HG02938 (cell line): ENCODE data around the gene IMMP2L.

Experiments used
- ATAC-seq: cut with Tn5 transposase; IDR thresholded peaks from one replicate; pipeline ENCODE4 v1.9.1; 2021; ENCODE audit warnings: mild to moderate bottlenecking, moderate library complexity; ENCODE audit not compliant: unreplicated experiment

IMMP2L gene

GRCh38 chr7:111228437-111228836 is 333.9 kb downstream of the IMMP2L start:
- no peak for ATAC-seq

- no peak for ATAC-seq
Observed at GRCh38 chr7:111226800-111227199, 335.5 kb downstream of the IMMP2L start.

DNA sequence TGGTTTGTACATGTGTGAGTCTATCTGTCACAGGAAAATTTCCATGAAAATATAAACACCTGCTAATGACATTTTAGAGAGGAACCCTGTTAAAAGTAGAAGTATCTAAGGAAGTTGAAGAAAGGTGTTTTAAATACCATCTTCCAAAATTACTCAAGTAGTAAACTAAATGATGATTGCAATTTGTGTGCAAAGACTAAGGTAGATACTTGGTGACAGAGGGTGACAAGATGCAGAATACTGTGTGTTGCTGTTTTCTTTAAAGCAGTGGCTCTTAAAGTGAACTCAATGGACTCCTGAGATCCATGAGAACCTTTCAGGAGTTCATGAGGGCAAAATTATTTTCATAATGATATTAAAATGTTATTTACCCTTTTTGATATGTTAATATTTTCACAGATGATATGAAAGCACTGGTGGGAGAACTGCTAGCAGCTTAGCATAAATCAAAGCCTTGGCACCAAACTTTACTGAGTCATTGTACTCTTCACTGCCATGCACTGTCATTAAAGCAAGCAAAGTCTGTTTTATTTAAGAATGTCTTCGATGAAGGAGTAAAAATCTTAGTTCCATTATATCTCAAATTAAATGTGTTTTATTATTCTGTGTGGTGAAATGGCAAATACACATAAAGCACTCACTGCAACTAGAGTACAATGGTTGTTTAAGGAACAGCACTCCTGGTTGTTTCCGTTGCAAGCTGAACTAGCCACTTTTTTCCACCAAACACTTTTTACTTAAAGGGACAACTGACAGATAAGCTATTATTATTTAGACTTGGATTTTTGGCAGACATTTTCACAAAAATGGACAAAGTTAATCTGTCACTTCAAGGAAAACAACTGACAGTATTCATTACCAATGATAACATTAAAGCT is 337.7 kb downstream of the IMMP2L start:
- no peak for ATAC-seq

DNA sequence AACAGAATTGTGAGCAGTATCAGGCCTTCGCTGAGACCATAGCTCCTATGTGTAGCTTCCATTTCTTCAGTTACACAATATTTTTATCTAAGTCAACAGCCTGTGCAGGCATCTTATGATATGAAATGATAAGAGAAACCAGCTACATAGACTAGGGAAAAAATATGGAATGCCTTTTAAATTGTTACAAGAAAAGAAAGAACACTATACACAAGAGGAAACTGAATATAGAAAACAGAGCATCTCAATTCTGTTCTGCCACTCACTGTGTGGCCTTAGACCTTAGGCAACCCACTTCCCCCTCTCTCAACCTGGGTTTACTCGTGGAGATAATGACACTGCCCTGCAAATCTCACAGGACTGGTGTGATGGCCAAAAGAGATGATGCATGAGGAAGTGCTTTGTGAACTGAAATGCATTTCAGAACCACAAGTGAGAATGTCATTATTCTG is 338.5 kb downstream of the IMMP2L start:
- no peak for ATAC-seq

DNA sequence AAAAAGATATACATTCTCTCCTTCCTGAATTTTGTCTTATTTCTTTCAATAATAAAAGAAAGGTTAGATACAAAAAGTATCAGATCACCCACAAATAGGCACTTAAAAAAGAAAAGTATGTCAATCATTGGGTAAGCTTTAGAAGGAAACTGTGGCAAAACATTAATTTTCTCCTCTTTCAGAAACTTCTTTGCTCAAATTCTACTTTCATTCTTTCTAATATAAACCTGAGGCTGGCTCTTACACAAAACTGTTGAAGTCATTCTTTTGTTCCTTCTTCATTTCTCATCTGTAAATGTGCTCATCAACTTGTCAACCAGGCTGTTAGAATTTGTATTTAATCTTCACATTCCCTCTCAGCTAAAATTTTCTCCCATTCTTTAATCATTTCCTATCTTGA is 346.7 kb downstream of the IMMP2L start:
- no peak for ATAC-seq

DNA sequence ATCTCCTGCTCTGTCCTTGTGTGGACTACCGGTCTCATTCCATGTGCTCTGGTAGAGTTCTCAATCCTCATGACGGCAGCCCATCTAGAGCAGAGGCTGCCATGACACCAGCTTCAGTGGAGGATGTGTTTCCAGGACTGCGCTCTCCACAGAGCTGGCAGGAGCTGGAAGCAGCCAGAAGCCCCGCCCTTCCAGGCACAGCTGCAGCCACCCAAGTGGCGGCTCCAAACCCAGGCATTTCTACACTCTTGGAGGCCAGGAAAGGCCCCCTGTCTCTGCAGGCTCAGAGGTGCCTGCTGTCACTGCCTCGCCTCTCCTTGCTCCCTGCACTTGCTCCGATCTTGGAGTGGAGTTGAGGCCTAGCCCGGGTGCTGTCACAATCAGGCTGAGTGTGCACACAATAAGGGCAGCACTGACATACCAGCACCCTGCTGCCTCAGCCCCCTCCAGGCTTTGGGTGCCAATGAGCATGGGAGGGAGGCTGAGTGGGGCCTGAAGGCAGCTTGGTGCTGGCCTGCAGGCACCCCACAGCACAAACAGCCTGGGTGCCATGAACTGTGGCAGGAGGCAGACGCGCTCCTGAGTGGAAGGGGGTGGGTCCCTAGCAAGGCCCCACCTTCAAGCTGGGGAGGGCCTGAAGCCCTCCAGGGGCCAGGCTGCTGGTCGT is 349.3 kb downstream of the IMMP2L start:
- no peak for ATAC-seq

DNA sequence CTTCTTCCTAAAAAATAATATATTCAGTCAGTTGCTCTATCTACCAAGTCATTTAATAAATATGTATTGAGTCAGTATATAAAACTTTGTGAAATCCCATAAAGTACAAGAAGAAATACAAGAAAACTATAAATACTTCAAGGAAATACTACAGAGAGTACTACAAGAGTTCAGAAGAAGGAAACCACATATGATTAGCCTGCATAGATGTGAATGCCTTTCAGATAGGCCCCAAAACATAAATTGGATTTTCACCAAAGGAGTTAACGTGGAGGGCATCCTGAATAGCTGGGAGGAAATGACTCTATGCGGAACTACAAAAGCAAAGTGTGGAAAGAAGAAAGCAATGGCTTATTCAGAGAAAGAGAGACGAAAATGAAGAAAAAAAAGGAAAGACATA is 351.3 kb downstream of the IMMP2L start:
- ATAC-seq = no peak

GRCh38 chr7:111210043-111210442 is 352.2 kb downstream of the IMMP2L start:
- ATAC-seq = no peak

- no peak for ATAC-seq
Observed at GRCh38 chr7:111205251-111205650, 357.0 kb downstream of the IMMP2L start.

DNA sequence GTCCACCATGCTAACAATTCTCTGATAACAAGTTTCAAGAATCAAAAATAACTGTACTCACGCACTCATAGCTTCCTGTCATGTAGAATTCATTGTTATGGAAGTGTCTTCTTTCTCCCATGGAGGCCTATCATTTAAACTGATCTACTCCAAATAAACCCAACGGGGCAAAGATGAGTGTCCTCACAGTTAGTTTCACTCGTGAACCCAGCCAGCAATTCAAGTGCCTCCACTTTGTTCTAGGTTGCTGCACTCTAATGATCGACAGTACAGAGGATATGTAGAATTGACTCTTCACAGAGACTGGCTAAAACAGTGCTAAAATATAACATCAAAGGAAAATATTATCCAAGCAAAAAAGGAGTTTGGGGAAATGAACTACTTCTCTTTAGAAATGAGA is 360.0 kb downstream of the IMMP2L start:
- no peak for ATAC-seq

- no peak for ATAC-seq
Observed at GRCh38 chr7:111199643-111200042, 362.6 kb downstream of the IMMP2L start.

DNA sequence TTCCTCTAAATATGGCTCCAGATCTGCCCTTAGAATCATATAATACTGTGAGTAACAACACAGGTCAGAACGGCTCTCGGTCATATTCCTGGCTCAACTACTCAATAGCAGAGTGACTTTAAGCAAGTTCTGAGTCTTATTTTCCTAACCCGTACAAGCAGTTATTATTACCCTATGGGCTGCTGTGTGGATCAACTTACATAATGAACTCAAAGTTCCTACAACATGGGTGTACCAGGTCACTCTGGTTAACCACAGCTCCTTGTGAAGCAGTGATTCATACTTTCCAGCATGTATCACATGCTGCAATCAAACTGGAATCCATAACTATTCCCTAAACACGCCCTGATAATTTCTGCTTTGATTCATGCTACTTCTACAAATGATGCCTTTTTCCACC is 364.0 kb downstream of the IMMP2L start:
- no peak for ATAC-seq

- ATAC-seq = no peak
Observed at GRCh38 chr7:111196655-111197054, 365.6 kb downstream of the IMMP2L start.

- no peak for ATAC-seq
Observed at GRCh38 chr7:111192614-111193413, 369.5 kb downstream of the IMMP2L start.

DNA sequence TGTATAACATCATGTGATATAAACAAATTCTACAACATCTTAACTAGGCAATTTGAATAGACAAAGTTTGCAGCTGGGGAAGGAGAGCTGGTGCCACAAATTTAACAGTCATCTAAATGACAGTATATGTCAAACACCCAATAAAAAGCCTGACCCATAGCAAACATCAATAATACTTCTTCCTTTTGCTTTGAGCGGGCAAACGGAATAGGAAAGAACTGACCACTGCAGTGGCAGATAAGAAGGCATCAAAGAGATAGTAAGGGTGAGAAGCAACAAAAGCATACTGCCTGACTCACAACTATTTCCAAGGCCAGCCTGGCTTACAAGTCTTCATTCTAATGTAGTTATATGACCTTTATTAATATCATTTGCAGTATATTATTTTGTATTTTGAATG is 371.5 kb downstream of the IMMP2L start:
- ATAC-seq = no peak

DNA sequence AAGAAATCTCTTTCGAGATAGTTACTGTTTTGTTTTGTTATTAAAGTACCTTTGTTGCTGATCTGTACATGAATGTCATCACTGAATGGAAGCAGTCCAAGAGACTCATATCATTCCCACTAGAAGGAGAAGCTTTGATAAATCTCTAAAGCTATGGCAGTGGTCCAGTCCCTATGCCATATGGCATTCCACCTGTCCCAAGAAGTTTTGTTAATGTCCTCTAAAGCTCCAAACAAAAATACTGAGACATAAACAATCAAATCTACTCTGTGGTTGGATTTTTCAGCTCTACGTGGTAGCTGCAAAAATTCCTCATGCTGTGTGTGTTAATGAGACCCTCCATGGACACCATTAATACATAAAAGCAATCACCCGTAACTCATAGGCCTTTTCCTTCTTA is 377.3 kb downstream of the IMMP2L start:
- no peak for ATAC-seq

DNA sequence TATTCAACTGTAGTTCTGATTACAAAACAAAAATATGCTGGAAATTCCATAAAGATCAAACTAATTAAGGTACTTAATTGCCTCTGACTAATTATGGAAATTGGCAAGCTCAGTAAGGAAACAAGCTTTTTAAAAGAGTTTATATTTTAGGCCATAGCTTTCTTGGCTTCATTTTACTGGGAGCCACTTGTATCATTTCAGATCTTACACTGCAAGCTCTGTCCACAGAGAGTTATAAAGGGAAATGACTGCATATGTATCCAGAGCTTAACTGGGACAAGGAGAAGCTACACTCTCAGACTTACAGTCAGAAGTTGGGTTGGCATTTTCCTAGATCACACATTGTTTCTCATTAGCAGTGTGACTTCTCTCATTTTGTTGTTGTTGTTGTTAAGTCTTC is 379.0 kb downstream of the IMMP2L start:
- no peak for ATAC-seq

DNA sequence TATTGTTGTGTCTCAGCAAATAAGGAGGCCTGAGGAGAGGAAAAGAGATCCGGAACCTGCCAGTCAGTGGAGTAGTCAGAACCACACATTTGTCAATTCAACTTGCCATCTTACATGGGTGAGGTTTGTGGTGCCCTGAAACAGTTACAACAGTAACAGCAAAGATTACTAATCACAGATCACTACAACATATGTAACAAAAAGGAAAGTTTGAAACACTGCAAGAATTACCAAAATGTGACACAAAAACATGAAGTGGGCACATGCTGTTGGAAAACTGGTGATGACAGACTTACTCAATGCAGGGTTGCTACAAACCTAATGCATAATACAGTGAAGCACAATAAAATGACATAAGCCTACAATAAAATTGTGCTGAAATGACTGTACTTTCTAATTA is 382.0 kb downstream of the IMMP2L start:
- no peak for ATAC-seq

DNA sequence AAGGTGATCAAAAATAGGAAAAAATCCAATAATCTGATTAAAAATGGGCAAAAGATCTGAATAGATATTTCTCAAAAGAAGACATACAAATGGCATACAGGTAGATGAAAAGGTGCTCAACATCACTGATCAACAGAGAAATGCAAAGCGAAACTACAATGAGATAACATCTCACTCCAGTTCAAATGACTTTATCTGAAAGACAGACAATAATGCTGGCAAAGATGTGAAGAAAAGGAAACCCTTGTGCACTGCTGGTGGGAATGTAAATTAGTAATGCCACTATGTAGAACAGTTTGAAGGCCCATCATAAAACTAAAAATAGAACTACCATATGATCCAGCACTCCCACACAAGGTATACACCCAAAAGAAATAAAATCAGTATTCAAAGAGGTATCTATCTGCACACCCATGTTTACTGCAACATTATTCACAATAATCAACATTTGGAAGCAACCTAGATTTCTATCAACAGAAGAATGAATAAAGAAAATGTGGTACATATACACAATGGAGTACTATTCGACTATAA is 386.3 kb downstream of the IMMP2L start:
- ATAC-seq = no peak

DNA sequence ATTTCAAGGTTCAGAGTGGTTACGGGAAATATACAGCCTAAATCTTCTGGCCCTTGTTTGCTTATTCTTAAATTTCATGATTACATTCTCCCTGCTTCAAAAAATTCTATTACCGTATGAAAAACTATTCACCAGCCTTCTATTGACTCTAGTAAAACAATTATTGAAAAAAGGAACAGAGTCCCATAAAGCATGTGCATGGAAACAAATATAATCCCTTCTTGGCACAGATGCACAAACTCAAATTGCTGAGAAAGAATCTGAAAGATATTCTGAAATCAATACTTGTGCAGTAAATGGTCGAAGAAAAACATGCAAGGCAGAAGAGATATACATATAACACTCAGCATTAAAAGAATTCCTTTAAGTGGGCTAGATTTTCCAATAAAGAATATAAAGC is 387.8 kb downstream of the IMMP2L start:
- no peak for ATAC-seq

DNA sequence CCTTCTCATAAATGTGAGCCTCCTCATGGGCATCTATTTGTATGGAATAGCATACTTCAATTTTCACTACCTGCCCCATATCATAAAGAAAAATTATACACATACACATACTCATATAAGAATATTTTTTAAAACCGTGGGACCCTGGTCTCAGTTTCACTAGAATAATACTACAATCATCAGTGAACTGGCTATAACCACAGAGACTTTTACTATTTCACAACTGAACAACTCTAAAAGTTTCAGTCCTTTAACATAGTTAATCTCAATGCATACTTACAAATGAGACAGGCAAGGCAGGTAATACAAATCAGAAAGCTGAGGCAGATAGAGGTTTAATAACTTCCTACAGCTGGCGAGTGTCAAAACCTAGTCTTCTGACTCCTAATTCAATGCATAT is 388.3 kb downstream of the IMMP2L start:
- ATAC-seq = peak; percentile 73
